Measurements from ENCODE around the gene VPS13D.
"Not testable (repeated sequence)": the region's sequence is repeated elsewhere in the genome, so short reads cannot be mapped to it uniquely, and the experiment has no call there.

VPS13D gene

GRCh38 chr1:12224092-12224491 lies 5.7 kb upstream of the VPS13D start:
- not testable (repeated sequence) for FAIRE-seq; DNase-seq (ENCODE audit: insufficient read length, low spot score)

GRCh38 chr1:12228979-12229378 lies 851 bp upstream of the VPS13D start:
- FAIRE-seq, result no peak
- DNase-seq (ENCODE audit: insufficient read length, low spot score), result no peak

GRCh38 chr1:12229386-12229834 lies 420 bp upstream of the VPS13D start:
- DNase-seq (ENCODE audit: insufficient read length, low spot score) (no peak), FAIRE-seq (no peak)

GRCh38 chr1:12230549-12231275 lies 882 bp downstream of the VPS13D start:
- FAIRE-seq (no peak), DNase-seq (ENCODE audit: insufficient read length, low spot score) (no peak)

GRCh38 chr1:12231276-12231595 lies 1.4 kb downstream of the VPS13D start:
- no peak for FAIRE-seq
- DNase-seq (ENCODE audit: insufficient read length, low spot score), result no peak

- DNase-seq (ENCODE audit: insufficient read length, low spot score) (no peak), FAIRE-seq (no peak)
These were observed 2.4 kb downstream of the VPS13D start for GRCh38 chr1:12232221-12232620.

GRCh38 chr1:12244078-12244477 lies 14.2 kb downstream of the VPS13D start:
- FAIRE-seq, result no peak
- DNase-seq (ENCODE audit: insufficient read length, low spot score), result no peak

GRCh38 chr1:12244585-12244984 lies 14.8 kb downstream of the VPS13D start:
- FAIRE-seq, result no peak

GRCh38 chr1:12245116-12245515 lies 15.3 kb downstream of the VPS13D start:
- DNase-seq (ENCODE audit: insufficient read length, low spot score) (no peak), FAIRE-seq (no peak)

More at GRCh38 chr1:12244585-12244984, 14.8 kb downstream of the VPS13D start:
- DNase-seq (ENCODE audit: insufficient read length, low spot score), result no peak

- DNase-seq (ENCODE audit: insufficient read length, low spot score) (no peak), FAIRE-seq (no peak)
These were observed 15.9 kb downstream of the VPS13D start for GRCh38 chr1:12245733-12246132.

GRCh38 chr1:12246584-12246983 lies 16.8 kb downstream of the VPS13D start:
- DNase-seq (ENCODE audit: insufficient read length, low spot score), result no peak
- FAIRE-seq, result no peak

- DNase-seq (ENCODE audit: insufficient read length, low spot score) (no peak), FAIRE-seq (no peak)
These were observed 19.4 kb downstream of the VPS13D start for GRCh38 chr1:12249181-12249580.

GRCh38 chr1:12249748-12250147 lies 19.9 kb downstream of the VPS13D start:
- no peak for FAIRE-seq
- no peak for DNase-seq (ENCODE audit: insufficient read length, low spot score)

GRCh38 chr1:12251442-12251841 lies 21.6 kb downstream of the VPS13D start:
- no peak for DNase-seq (ENCODE audit: insufficient read length, low spot score)
- FAIRE-seq, result no peak

GRCh38 chr1:12255913-12256312 lies 26.1 kb downstream of the VPS13D start:
- FAIRE-seq, result no peak
- DNase-seq (ENCODE audit: insufficient read length, low spot score), result no peak

- DNase-seq (ENCODE audit: insufficient read length, low spot score) (no peak), FAIRE-seq (no peak)
These were observed 28.4 kb downstream of the VPS13D start for GRCh38 chr1:12258272-12258671.

- no peak for DNase-seq (ENCODE audit: insufficient read length, low spot score)
- no peak for FAIRE-seq
These were observed 39.5 kb downstream of the VPS13D start for GRCh38 chr1:12269351-12269750.

GRCh38 chr1:12271033-12271432 lies 41.2 kb downstream of the VPS13D start:
- DNase-seq (ENCODE audit: insufficient read length, low spot score), result no peak
- FAIRE-seq, result no peak

GRCh38 chr1:12272770-12273169 lies 42.9 kb downstream of the VPS13D start:
- FAIRE-seq, result no peak
- no peak for DNase-seq (ENCODE audit: insufficient read length, low spot score)

- DNase-seq (ENCODE audit: insufficient read length, low spot score) (peak; percentile 19), FAIRE-seq (no peak)
These were observed 45.5 kb downstream of the VPS13D start for GRCh38 chr1:12275370-12275769.

GRCh38 chr1:12276225-12276624 lies 46.4 kb downstream of the VPS13D start:
- no peak for FAIRE-seq
- DNase-seq (ENCODE audit: insufficient read length, low spot score), result no peak

- FAIRE-seq (no peak), DNase-seq (ENCODE audit: insufficient read length, low spot score) (no peak)
These were observed 49.2 kb downstream of the VPS13D start for GRCh38 chr1:12279003-12279402.

Measured in HTR-8/SVneo (cell line).